ENCODE results near the gene OLFML1. TPM values are rescaled to one million over a fixed set of nuclear protein-coding genes. Genes with fewer than 3 reads are reported as not detected.

Gene OLFML1
- polyA plus RNA-seq, 4 donors: 0.81 to 7.7 (median 2.5) TPM; not detected in 1

DNA sequence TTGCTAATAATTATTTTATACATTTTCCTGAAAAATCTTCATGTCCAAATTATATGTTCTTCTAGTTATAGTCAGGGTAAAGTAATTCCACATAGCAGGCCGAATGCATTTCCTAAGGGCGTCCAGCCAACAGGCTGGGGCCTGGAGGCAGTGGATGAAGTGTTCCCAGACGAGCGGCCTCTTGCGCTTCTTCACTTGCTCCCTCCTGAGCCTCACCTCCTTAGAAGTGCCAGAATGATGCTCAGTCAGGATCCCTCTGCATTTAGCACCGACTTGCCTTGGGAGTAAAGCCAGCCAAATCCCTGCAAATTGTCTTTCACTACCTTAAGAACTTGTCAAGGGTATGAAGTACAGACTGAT is 1.5 kb downstream of the OLFML1 start:
- H3K36me3 ChIP-seq (ENCODE audit: control insufficient read depth in 3 of 3, insufficient read depth in 2 of 3, low read depth in 1 of 3, low read length in 3 of 3): no peaks in the 10 kb centered on the region
- WGBS, 3 donors: 60 to 88% (median 83%) methylated on average over 6 of the region's 6 CpGs
- no peak for FAIRE-seq

DNA sequence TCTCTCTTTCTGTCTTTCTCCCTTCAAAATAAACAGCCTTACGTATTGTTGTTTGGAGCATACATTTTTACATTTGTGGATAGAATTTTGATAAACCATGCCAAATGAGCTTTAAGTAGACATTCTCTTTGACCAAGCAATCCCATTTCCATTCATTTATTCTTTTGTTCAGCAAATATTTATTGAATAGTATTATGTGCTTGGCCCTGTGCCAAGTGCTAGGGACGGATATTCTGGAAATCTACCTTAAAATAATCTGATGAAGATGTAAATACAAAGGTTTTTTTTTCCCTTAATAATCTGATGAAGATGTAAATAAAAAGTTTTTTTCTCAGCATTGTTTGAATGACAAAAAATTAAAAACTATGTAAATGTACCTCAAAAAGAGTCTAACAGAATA is 2.1 kb downstream of the OLFML1 start:
- H3K4me1 ChIP-seq (ENCODE audit: control insufficient read depth in 3 of 3, insufficient read depth in 2 of 3, low read depth in 1 of 3, low read length in 2 of 3): peaks cover 0 to 8% (median 0%) of the 10 kb centered on the region in 3 donors
- no peaks in the 10 kb centered on the region for H3K27me3 ChIP-seq (ENCODE audit: control insufficient read depth in 3 of 3, insufficient read depth in 3 of 3, low read length in 3 of 3)
- H3K36me3 ChIP-seq (ENCODE audit: control insufficient read depth in 3 of 3, insufficient read depth in 2 of 3, low read depth in 1 of 3, low read length in 3 of 3): no peaks in the 10 kb centered on the region
- FAIRE-seq (no peak), DNase-seq (no peak)
- 53 to 64% (median 59%) methylated on average over 2 of the region's 2 CpGs for WGBS, 3 donors
- no peak overlapping the region for H3K27ac ChIP-seq (ENCODE audit: low read depth in 1 of 3, low read length in 2 of 3)
- peak overlapping the region in 1 of 3 donors; percentile 17 for H3K4me3 ChIP-seq (ENCODE audit: low read depth in 1 of 3, low read length in 3 of 3)
- no peaks in the 10 kb centered on the region for H3K9me3 ChIP-seq (ENCODE audit: control insufficient read depth in 2 of 2, insufficient read depth in 1 of 2, low read depth in 1 of 2, low read length in 1 of 2)

More for the DNA sequence above, 1.5 kb downstream of the OLFML1 start:
- Histone ChIP-seq H3K27ac (ENCODE audit: low read depth in 1 of 3, low read length in 2 of 3) (no peak overlapping the region), H3K27me3 (ENCODE audit: control insufficient read depth in 3 of 3, insufficient read depth in 3 of 3, low read length in 3 of 3) (no peaks in the 10 kb centered on the region), H3K9me3 (ENCODE audit: control insufficient read depth in 2 of 2, insufficient read depth in 1 of 2, low read depth in 1 of 2, low read length in 1 of 2) (no peaks in the 10 kb centered on the region), H3K4me3 (ENCODE audit: low read depth in 1 of 3, low read length in 3 of 3) (peak overlapping the region in 1 of 3 donors; percentile 17), H3K4me1 (ENCODE audit: control insufficient read depth in 3 of 3, insufficient read depth in 2 of 3, low read depth in 1 of 3, low read length in 2 of 3) (peaks cover 0 to 5% (median 0%) of the 10 kb centered on the region in 3 donors)
- no peak for DNase-seq

DNA sequence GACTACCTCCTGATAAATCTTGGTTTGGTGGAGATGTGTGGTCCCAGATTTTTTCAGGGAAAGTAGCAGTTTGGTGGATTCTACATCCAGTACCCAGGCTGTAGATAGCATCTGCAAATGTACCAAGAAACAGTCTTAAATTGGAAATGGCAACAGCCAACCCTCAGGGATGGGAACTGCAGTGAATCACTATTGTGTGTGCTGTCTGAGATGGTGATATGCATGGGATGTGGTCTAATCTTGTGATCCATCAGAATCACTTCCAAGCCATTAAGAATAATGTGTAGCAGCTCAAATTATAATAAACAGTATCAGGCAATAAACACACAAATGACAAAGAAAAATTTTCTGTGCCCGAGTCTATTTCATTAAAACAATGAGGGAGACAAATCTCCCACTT is 3.4 kb downstream of the OLFML1 start:
- WGBS, 3 donors: 47 to 86% (median 76%) methylated on average over 1 of the region's 1 CpG
- DNase-seq: no peak

DNA sequence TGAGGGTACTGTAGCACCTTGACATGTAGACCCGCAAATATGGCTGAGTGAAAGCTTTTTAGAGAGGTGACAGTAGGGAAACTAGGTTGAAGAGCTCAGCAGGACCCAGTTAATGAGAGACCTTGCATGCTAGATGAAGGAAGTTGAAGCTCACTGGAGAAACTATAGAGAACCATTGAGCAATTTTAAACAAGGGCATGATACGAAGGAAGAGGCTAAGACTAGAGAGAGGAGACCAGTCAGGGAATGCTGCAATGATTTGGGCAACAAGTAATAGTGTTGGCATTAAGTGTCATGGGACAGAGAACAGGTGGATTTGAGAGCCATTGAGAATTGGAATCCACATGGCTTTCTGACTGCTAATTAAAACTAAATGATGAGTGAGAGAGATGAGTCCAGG is 4.1 kb downstream of the OLFML1 start:
- no peak for FAIRE-seq
- DNase-seq: no peak
- H3K27ac ChIP-seq (ENCODE audit: low read depth in 1 of 3, low read length in 2 of 3): no peak overlapping the region
- 82 to 96% (median 88%) methylated on average over 2 of the region's 2 CpGs for WGBS, 3 donors
- no peak overlapping the region for H3K4me3 ChIP-seq (ENCODE audit: low read depth in 1 of 3, low read length in 3 of 3)
- H3K9me3 ChIP-seq (ENCODE audit: control insufficient read depth in 2 of 2, insufficient read depth in 1 of 2, low read depth in 1 of 2, low read length in 1 of 2): no peaks in the 10 kb centered on the region
- peaks cover 0 to 9% (median 0%) of the 10 kb centered on the region in 3 donors for H3K4me1 ChIP-seq (ENCODE audit: control insufficient read depth in 3 of 3, insufficient read depth in 2 of 3, low read depth in 1 of 3, low read length in 2 of 3)
- H3K36me3 ChIP-seq (ENCODE audit: control insufficient read depth in 3 of 3, insufficient read depth in 2 of 3, low read depth in 1 of 3, low read length in 3 of 3): no peaks in the 10 kb centered on the region
- no peaks in the 10 kb centered on the region for H3K27me3 ChIP-seq (ENCODE audit: control insufficient read depth in 3 of 3, insufficient read depth in 3 of 3, low read length in 3 of 3)

More for the DNA sequence above, 3.4 kb downstream of the OLFML1 start:
- Histone ChIP-seq H3K27ac (ENCODE audit: low read depth in 1 of 3, low read length in 2 of 3) (no peak overlapping the region), H3K4me3 (ENCODE audit: low read depth in 1 of 3, low read length in 3 of 3) (no peak overlapping the region), H3K36me3 (ENCODE audit: control insufficient read depth in 3 of 3, insufficient read depth in 2 of 3, low read depth in 1 of 3, low read length in 3 of 3) (no peaks in the 10 kb centered on the region), H3K9me3 (ENCODE audit: control insufficient read depth in 2 of 2, insufficient read depth in 1 of 2, low read depth in 1 of 2, low read length in 1 of 2) (no peaks in the 10 kb centered on the region), H3K27me3 (ENCODE audit: control insufficient read depth in 3 of 3, insufficient read depth in 3 of 3, low read length in 3 of 3) (no peaks in the 10 kb centered on the region), H3K4me1 (ENCODE audit: control insufficient read depth in 3 of 3, insufficient read depth in 2 of 3, low read depth in 1 of 3, low read length in 2 of 3) (peaks cover 0 to 8% (median 0%) of the 10 kb centered on the region in 3 donors)
- FAIRE-seq: no peak

DNA sequence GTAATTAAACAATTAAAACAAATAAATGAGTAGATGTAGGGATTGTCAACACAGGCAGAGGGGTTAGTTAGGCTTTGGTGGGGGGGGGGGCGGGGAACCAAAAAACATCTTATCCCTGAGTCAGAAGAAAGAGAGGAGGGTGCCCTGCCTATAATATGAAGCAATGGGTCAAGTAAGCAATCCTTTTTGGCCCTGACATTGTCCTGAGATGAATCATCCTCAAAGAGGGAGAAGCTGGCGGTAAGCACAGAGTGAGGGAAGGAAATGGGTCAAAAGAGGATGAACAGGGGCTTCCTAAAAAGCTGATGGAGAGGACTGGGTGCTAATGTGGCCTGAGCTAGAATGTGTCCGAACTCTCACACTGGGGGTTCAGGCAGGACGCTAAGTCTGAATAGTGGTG is 4.7 kb downstream of the OLFML1 start:
- peak overlapping the region in 1 of 3 donors; percentile 2 for H3K27ac ChIP-seq (ENCODE audit: low read depth in 1 of 3, low read length in 2 of 3)
- H3K27me3 ChIP-seq (ENCODE audit: control insufficient read depth in 3 of 3, insufficient read depth in 3 of 3, low read length in 3 of 3): no peaks in the 10 kb centered on the region
- FAIRE-seq (no peak), DNase-seq (no peak)
- no peak overlapping the region for H3K4me3 ChIP-seq (ENCODE audit: low read depth in 1 of 3, low read length in 3 of 3)
- H3K9me3 ChIP-seq (ENCODE audit: control insufficient read depth in 2 of 2, insufficient read depth in 1 of 2, low read depth in 1 of 2, low read length in 1 of 2): no peaks in the 10 kb centered on the region
- WGBS, 3 donors: 83 to 98% (median 85%) methylated on average over 4 of the region's 4 CpGs
- H3K4me1 ChIP-seq (ENCODE audit: control insufficient read depth in 3 of 3, insufficient read depth in 2 of 3, low read depth in 1 of 3, low read length in 2 of 3): peaks cover 0 to 16% (median under 1%) of the 10 kb centered on the region in 3 donors
- H3K36me3 ChIP-seq (ENCODE audit: control insufficient read depth in 3 of 3, insufficient read depth in 2 of 3, low read depth in 1 of 3, low read length in 3 of 3): no peaks in the 10 kb centered on the region

DNA sequence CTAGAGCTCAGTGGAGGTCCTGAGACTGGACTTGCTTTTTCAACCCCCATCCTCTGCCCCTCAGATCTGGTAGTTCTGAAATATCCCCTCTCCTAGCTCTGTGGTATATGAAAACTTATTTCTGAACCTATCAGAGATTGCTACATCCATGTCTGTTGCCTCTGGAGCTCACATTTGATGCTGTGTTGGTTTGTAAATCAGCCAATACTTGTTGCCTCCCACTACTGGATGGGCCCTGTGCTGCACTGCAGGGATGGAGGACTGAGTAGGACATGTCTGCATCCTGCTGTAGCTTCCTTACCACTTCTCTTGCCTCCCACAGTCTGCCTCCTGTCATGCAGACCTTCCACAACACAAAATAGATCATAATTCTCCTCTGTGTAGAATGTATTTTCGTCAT is 5.2 kb downstream of the OLFML1 start:
- 76 to 88% (median 79%) methylated on average over 1 of the region's 1 CpG for WGBS, 3 donors
- FAIRE-seq (no peak), DNase-seq (no peak)
- H3K4me3 ChIP-seq (ENCODE audit: low read depth in 1 of 3, low read length in 3 of 3): no peak overlapping the region
- peaks cover 0 to 18% (median 2%) of the 10 kb centered on the region in 3 donors for H3K4me1 ChIP-seq (ENCODE audit: control insufficient read depth in 3 of 3, insufficient read depth in 2 of 3, low read depth in 1 of 3, low read length in 2 of 3)
- H3K9me3 ChIP-seq (ENCODE audit: control insufficient read depth in 2 of 2, insufficient read depth in 1 of 2, low read depth in 1 of 2, low read length in 1 of 2): no peaks in the 10 kb centered on the region
- H3K27ac ChIP-seq (ENCODE audit: low read depth in 1 of 3, low read length in 2 of 3): peak overlapping the region in 1 of 3 donors; percentile 2
- no peaks in the 10 kb centered on the region for H3K36me3 ChIP-seq (ENCODE audit: control insufficient read depth in 3 of 3, insufficient read depth in 2 of 3, low read depth in 1 of 3, low read length in 3 of 3)
- no peaks in the 10 kb centered on the region for H3K27me3 ChIP-seq (ENCODE audit: control insufficient read depth in 3 of 3, insufficient read depth in 3 of 3, low read length in 3 of 3)

DNA sequence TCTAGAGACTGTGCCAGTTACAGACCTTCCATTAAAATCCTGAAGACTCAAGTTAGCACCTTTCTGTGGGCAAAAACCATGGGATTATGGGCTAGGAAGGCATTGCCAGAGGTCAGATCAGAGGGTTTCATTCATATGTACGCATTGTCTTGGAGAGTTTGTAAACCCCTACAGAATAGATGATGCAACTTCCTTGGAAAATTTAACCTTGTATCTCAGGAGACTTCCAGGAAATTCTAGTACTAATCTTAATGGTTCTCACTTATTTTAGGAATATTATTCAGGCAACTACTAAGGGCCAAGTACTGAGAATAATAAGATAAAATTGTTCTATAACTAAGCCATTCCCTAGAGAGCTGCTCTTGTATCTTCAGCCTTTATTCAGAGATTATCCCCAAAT is 6.9 kb downstream of the OLFML1 start:
- 74 to 100% (median 97%) methylated on average over 1 of the region's 1 CpG for WGBS, 3 donors

DNA sequence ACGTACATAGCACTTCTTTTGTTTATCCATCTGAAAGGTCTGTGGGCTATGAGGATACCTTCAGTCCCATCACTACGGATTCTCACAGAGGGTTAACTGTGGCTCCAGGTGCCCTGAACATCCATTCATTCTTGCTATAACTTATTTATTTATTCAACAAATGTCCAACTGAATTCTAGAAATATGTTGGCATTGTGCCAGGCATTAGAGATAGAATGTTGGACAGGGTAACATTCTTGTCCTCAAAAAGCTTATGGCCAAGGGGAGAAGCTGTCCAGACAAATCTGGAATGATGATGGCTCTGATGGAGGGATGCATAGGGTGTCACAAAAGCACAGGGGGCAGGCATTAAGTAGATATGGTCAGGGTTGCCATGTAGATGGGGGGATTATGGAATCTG is 8.4 kb downstream of the OLFML1 start:
- Histone ChIP-seq H3K4me3 (ENCODE audit: low read depth in 1 of 3, low read length in 3 of 3) (no peak overlapping the region), H3K27ac (ENCODE audit: low read depth in 1 of 3, low read length in 2 of 3) (peak overlapping the region in 1 of 3 donors; percentile 32), H3K36me3 (ENCODE audit: control insufficient read depth in 3 of 3, insufficient read depth in 2 of 3, low read depth in 1 of 3, low read length in 3 of 3) (no peaks in the 10 kb centered on the region), H3K27me3 (ENCODE audit: control insufficient read depth in 3 of 3, insufficient read depth in 3 of 3, low read length in 3 of 3) (no peaks in the 10 kb centered on the region), H3K9me3 (ENCODE audit: control insufficient read depth in 2 of 2, insufficient read depth in 1 of 2, low read depth in 1 of 2, low read length in 1 of 2) (no peaks in the 10 kb centered on the region), H3K4me1 (ENCODE audit: control insufficient read depth in 3 of 3, insufficient read depth in 2 of 3, low read depth in 1 of 3, low read length in 2 of 3) (peaks cover 0 to 27% (median 2%) of the 10 kb centered on the region in 3 donors)
- FAIRE-seq (no peak), DNase-seq (no peak)
- WGBS, 3 donors: 80 to 90% (median 81%) methylated on average over 2 of the region's 2 CpGs

More for the DNA sequence above, 6.9 kb downstream of the OLFML1 start:
- peaks cover 0 to 27% (median 2%) of the 10 kb centered on the region in 3 donors for H3K4me1 ChIP-seq (ENCODE audit: control insufficient read depth in 3 of 3, insufficient read depth in 2 of 3, low read depth in 1 of 3, low read length in 2 of 3)
- DNase-seq: no peak
- H3K4me3 ChIP-seq (ENCODE audit: low read depth in 1 of 3, low read length in 3 of 3): no peak overlapping the region
- H3K36me3 ChIP-seq (ENCODE audit: control insufficient read depth in 3 of 3, insufficient read depth in 2 of 3, low read depth in 1 of 3, low read length in 3 of 3): no peaks in the 10 kb centered on the region
- FAIRE-seq: no peak
- no peaks in the 10 kb centered on the region for H3K9me3 ChIP-seq (ENCODE audit: control insufficient read depth in 2 of 2, insufficient read depth in 1 of 2, low read depth in 1 of 2, low read length in 1 of 2)
- H3K27me3 ChIP-seq (ENCODE audit: control insufficient read depth in 3 of 3, insufficient read depth in 3 of 3, low read length in 3 of 3): no peaks in the 10 kb centered on the region
- H3K27ac ChIP-seq (ENCODE audit: low read depth in 1 of 3, low read length in 2 of 3): no peak overlapping the region

DNA sequence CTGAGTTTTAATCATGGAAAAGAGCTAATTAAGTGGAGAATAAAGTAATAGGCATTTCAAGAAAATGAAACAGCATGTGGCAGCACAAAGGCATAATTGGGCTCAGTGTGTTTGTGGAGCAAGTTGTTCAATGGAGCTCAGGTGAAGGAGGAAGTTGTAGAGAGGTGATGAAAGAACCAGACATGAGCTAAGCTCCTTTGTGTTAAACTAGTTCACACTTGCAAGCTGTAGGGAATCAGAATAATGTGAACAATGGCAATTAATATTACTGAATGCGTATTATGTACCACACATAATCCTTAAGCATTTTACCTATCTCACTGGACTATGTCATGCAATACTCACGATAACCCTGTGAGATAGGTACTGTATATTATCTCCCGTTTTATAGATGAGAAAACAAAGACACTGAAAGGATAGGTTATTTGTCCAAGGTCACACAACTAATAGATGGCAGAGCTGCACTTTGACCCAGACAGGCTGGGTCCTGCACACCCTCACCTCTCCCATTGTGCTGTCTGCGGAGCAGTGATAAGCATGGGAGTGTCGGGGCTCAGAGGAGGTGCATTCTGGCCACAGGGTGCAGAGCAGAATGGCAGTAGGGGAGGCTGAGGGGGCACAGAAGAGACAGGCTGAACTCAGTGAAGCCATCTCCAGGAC is 8.9 kb downstream of the OLFML1 start:
- H3K4me1 ChIP-seq (ENCODE audit: control insufficient read depth in 3 of 3, insufficient read depth in 2 of 3, low read depth in 1 of 3, low read length in 2 of 3): peaks cover 0 to 27% (median 2%) of the 10 kb centered on the region in 3 donors
- no peaks in the 10 kb centered on the region for H3K27me3 ChIP-seq (ENCODE audit: control insufficient read depth in 3 of 3, insufficient read depth in 3 of 3, low read length in 3 of 3)
- FAIRE-seq (no peak), DNase-seq (peak; percentile 64 to 85)
- no peaks in the 10 kb centered on the region for H3K36me3 ChIP-seq (ENCODE audit: control insufficient read depth in 3 of 3, insufficient read depth in 2 of 3, low read depth in 1 of 3, low read length in 3 of 3)
- H3K27ac ChIP-seq (ENCODE audit: low read depth in 1 of 3, low read length in 2 of 3): peak overlapping the region in 1 of 3 donors; percentile 32
- WGBS, 3 donors: 19 to 65% (median 45%) methylated on average over 5 of the region's 5 CpGs
- H3K4me3 ChIP-seq (ENCODE audit: low read depth in 1 of 3, low read length in 3 of 3): no peak overlapping the region
- H3K9me3 ChIP-seq (ENCODE audit: control insufficient read depth in 2 of 2, insufficient read depth in 1 of 2, low read depth in 1 of 2, low read length in 1 of 2): no peaks in the 10 kb centered on the region
